Measurements from ENCODE around the gene BARHL1.

Gene BARHL1

GRCh38 chr9:132582276-132582785 is at the start of gene BARHL1:
TSS of gene BARHL1 (plus strand) at chr9:132582606. CDS start at chr9:132582798, 192 bp downstream.
- no peak for DNase-seq

- no peak for DNase-seq
These were observed 47.6 kb upstream of the BARHL1 start for GRCh38 chr9:132534832-132535231.

- no peak for DNase-seq
These were observed 46.3 kb upstream of the BARHL1 start for GRCh38 chr9:132536124-132536523.

GRCh38 chr9:132537352-132537751 is 45.1 kb upstream of the BARHL1 start:
- DNase-seq = no peak

GRCh38 chr9:132538071-132538470 is 44.3 kb upstream of the BARHL1 start:
- no peak for DNase-seq

- DNase-seq = no peak
These were observed 43.3 kb upstream of the BARHL1 start for GRCh38 chr9:132539096-132539495.

- DNase-seq = no peak
These were observed 41.4 kb upstream of the BARHL1 start for GRCh38 chr9:132541051-132541450.

GRCh38 chr9:132541870-132542830 is 40.3 kb upstream of the BARHL1 start:
- DNase-seq = no peak

- no peak for DNase-seq
These were observed 39.2 kb upstream of the BARHL1 start for GRCh38 chr9:132543251-132543650.

- DNase-seq = no peak
These were observed 38.4 kb upstream of the BARHL1 start for GRCh38 chr9:132543960-132544359.

- no peak for DNase-seq
These were observed 36.8 kb upstream of the BARHL1 start for GRCh38 chr9:132545578-132545977.

- no peak for DNase-seq
These were observed 36.0 kb upstream of the BARHL1 start for GRCh38 chr9:132546148-132547051.

GRCh38 chr9:132547052-132547431 is 35.4 kb upstream of the BARHL1 start:
- no peak for DNase-seq

- DNase-seq = no peak
These were observed 35.0 kb upstream of the BARHL1 start for GRCh38 chr9:132547436-132547835.

GRCh38 chr9:132547976-132548730 is 34.3 kb upstream of the BARHL1 start:
- no peak for DNase-seq

- no peak for DNase-seq
These were observed 33.4 kb upstream of the BARHL1 start for GRCh38 chr9:132548751-132549640.

- no peak for DNase-seq
These were observed 30.9 kb upstream of the BARHL1 start for GRCh38 chr9:132551556-132551955.

GRCh38 chr9:132552041-132552440 is 30.4 kb upstream of the BARHL1 start:
- DNase-seq = no peak

GRCh38 chr9:132554755-132555154 is 27.7 kb upstream of the BARHL1 start:
- DNase-seq = no peak

GRCh38 chr9:132555528-132555927 is 26.9 kb upstream of the BARHL1 start:
- no peak for DNase-seq

GRCh38 chr9:132556235-132556634 is 26.2 kb upstream of the BARHL1 start:
- DNase-seq = no peak

GRCh38 chr9:132556714-132557113 is 25.7 kb upstream of the BARHL1 start:
- no peak for DNase-seq
